Colonic mucosa (tissue), 4 donors: ENCODE measurements around the gene OST4. TPM values are rescaled to one million over a fixed set of nuclear protein-coding genes. Genes with fewer than 3 reads are reported as not detected.
A peak's percentile ranks its signal among the peaks of the same experiment; 100 is the strongest.

Source experiments
- DNase-seq: peaks from one replicate; pipeline ENCODE4 v3.0.0-alpha.2; 2020
- H3K27ac ChIP-seq: fragments of 200-600 bp; one replicate; pipeline ENCODE4 v1.8.0; 2021
- H3K27me3 ChIP-seq: fragments of 200-600 bp; one replicate; pipeline ENCODE4 v1.8.0; 2021
- H3K36me3 ChIP-seq: fragments of 200-600 bp; one replicate; pipeline ENCODE4 v1.8.0; 2021
- H3K4me1 ChIP-seq: fragments of 200-600 bp; one replicate; pipeline ENCODE4 v1.8.0; 2021; ENCODE audit warnings: mild to moderate bottlenecking
- H3K4me3 ChIP-seq: fragments of 200-600 bp; one replicate; pipeline ENCODE4 v1.8.0; 2021
- H3K9ac ChIP-seq, 2 donors: one replicate each; pipeline ENCODE4 v1.7.0; 2013; ENCODE audit warnings: control low read depth in 2 of 2, low read depth in 2 of 2, low read length in 2 of 2
- H3K9me3 ChIP-seq: fragments of 200-600 bp; one replicate; pipeline ENCODE4 v1.8.0; 2021
- CTCF ChIP-seq: fragments of 200-600 bp; IDR thresholded peaks from one replicate; pipeline ENCODE4 v1.8.0; 2022; ENCODE audit warnings: antibody characterized with exemption, mild to moderate bottlenecking
- intact Hi-C: fragments of 100-400 bp; cut with DNase I; formaldehyde crosslinking; loops from one replicate; pipeline ENCODE4 v1.14.1; 2022
- total RNA-seq, 2 donors: library from RNA; stranded (reverse); fragmentation: NEBNext Ultra II Directional in 1 of 2; extraction: Animal tissue kit (Norgen Biotek cat#: 25700) in 1 of 2; gene quantifications; one replicate each; pipeline ENCODE4 v1.2.1, GENCODE V29; 2021
- donor health status: healthy.
- donor health status: DM: no; HTN: no; CAD: no.
- donor health status: DM: no; HTN: no; CAD: no.

The OST4 gene
- total RNA-seq, 2 donors from 2014 or later, result 272 to 331 TPM

- H3K9me3 ChIP-seq, result no peaks in the 10 kb centered on the region
- H3K4me3 ChIP-seq, result no peak overlapping the region
- no peaks in the 10 kb centered on the region for H3K36me3 ChIP-seq
- H3K27me3 ChIP-seq, result no peaks in the 10 kb centered on the region
- H3K9ac ChIP-seq, result no peak overlapping the region
- intact Hi-C loops, result no loop called here
- TF ChIP-seq CTCF, result no peak
- H3K27ac ChIP-seq, result no peak overlapping the region
- DNase-seq, result no peak
- H3K4me1 ChIP-seq, result peaks cover 7% of the 10 kb centered on the region
Observed at GRCh38 chr2:27053321-27053720, 18.1 kb downstream of the OST4 start.

- H3K4me1 ChIP-seq, result peaks cover 7% of the 10 kb centered on the region
- TF ChIP-seq CTCF, result no peak
- H3K4me3 ChIP-seq, result peak overlapping the region; percentile 85
- peak overlapping the region; percentile 70 to 89 for H3K9ac ChIP-seq
- H3K36me3 ChIP-seq, result no peaks in the 10 kb centered on the region
- no peaks in the 10 kb centered on the region for H3K27me3 ChIP-seq
- intact Hi-C loops, result no loop called here
- H3K9me3 ChIP-seq, result no peaks in the 10 kb centered on the region
- peak; percentile 52 for DNase-seq
- peak overlapping the region; percentile 90 for H3K27ac ChIP-seq
Observed at GRCh38 chr2:27051902-27052645, 19.4 kb downstream of the OST4 start.

GRCh38 chr2:27050996-27051901, 20.2 kb downstream of the OST4 start, which contains the start of gene AGBL5:
AGBL5 (plus strand) TSS chr2:27051668; CDS start chr2:27052959, 1,291 bp downstream.
- peak within 1 kb of the TSS; percentile 70 to 89 for H3K9ac ChIP-seq
- DNase-seq, result peak; percentile 97
- peak within 1 kb of the TSS; percentile 90 for H3K27ac ChIP-seq
- no peak for TF ChIP-seq CTCF
- H3K4me3 ChIP-seq, result peak within 1 kb of the TSS; percentile 85
- intact Hi-C loops, result no loop called here
- no peaks in the 10 kb centered on the region for H3K27me3 ChIP-seq
- H3K9me3 ChIP-seq, result no peaks in the 10 kb centered on the region
- H3K4me1 ChIP-seq, result peaks cover 7% of the 10 kb centered on the region
- H3K36me3 ChIP-seq, result no peaks in the 10 kb centered on the region

GRCh38 chr2:27050281-27050995, 21.0 kb downstream of the OST4 start:
- intact Hi-C loops, result no loop called here
- DNase-seq, result peak; percentile 97
- H3K27ac ChIP-seq, result peak overlapping the region; percentile 90

More at GRCh38 chr2:27050281-27050995, 21.0 kb downstream of the OST4 start:
- no peaks in the 10 kb centered on the region for H3K36me3 ChIP-seq
- H3K4me1 ChIP-seq, result peaks cover 7% of the 10 kb centered on the region
- peak overlapping the region; percentile 70 to 89 for H3K9ac ChIP-seq
- no peaks in the 10 kb centered on the region for H3K9me3 ChIP-seq
- TF ChIP-seq CTCF, result peak; percentile 37
- H3K4me3 ChIP-seq, result peak overlapping the region; percentile 85
- H3K27me3 ChIP-seq, result no peaks in the 10 kb centered on the region
